Heart right ventricle (tissue), 16 donors: ENCODE results near the gene PXN. TPM values are rescaled to one million over a fixed set of nuclear protein-coding genes. Genes with fewer than 3 reads are reported as not detected.

Experiments
- ATAC-seq, 8 donors: fragments of 200-7000 bp; cut with Tn5 transposase; one replicate each; pipeline ENCODE4 v1.9.1; 2020; ENCODE audit warnings: mild to moderate bottlenecking in 8 of 8, moderate library complexity in 8 of 8, moderate number of reproducible peaks in 1 of 8
- DNase-seq, 2 donors: peaks; one replicate each; pipeline ENCODE4 v3.0.0-alpha.2; 2020
- H3K27ac ChIP-seq, 10 donors: fragments of 200-600 bp; sonication (generic) in 2 of 10; one replicate each; pipeline versions ENCODE4 v1.5.0 to v1.8.0; 2020 to 2022; ENCODE audit warnings: mild to moderate bottlenecking in 3 of 10
- H3K27me3 ChIP-seq, 7 donors: fragments of 200-600 bp; one replicate each; pipeline ENCODE4 v1.8.0; 2021 to 2022; ENCODE audit warnings: mild to moderate bottlenecking in 2 of 7
- H3K36me3 ChIP-seq, 9 donors: fragments of 200-600 bp; sonication (generic) in 1 of 9; one replicate each; pipeline versions ENCODE4 v1.5.0 to v1.8.0; 2020 to 2022; ENCODE audit warnings: mild to moderate bottlenecking in 2 of 9
- H3K4me1 ChIP-seq, 9 donors: fragments of 200-600 bp; sonication (generic) in 1 of 9; one replicate each; pipeline versions ENCODE4 v1.5.0 to v1.8.0; 2020 to 2022; ENCODE audit warnings: mild to moderate bottlenecking in 4 of 9
- H3K4me3 ChIP-seq, 10 donors: fragments of 200-600 bp; sonication (generic) in 2 of 10; one replicate each; pipeline versions ENCODE4 v1.5.0 to v1.8.0; 2020 to 2022; ENCODE audit warnings: mild to moderate bottlenecking in 7 of 10, moderate library complexity in 2 of 10
- H3K9me3 ChIP-seq, 11 donors: fragments of 200-600 bp in 10 of 11; sonication (generic) in 2 of 11; one replicate each; pipeline versions ENCODE4 v1.5.0 to v1.8.0; 2013 to 2022; ENCODE audit warnings: mild to moderate bottlenecking in 2 of 11, control low read depth in 1 of 11, moderate library complexity in 1 of 11
- CTCF ChIP-seq, 9 donors: fragments of 200-600 bp; sonication (generic) in 2 of 9; IDR thresholded peaks; one replicate each; pipeline versions ENCODE4 v1.5.0 to v1.8.0; 2021 to 2022; ENCODE audit warnings: antibody characterized with exemption in 9 of 9, mild to moderate bottlenecking in 5 of 9, moderate library complexity in 1 of 9
- WGBS, 2 donors: extraction: QIAGEN DNeasy Blood & Tissue Kit; methylation state at CpG; one replicate each; pipeline ENCODE4 v1.1.7; 2013; ENCODE audit warnings: inconsistent platforms in 1 of 2; 5-methylcytosine and 5-hydroxymethylcytosine counted together
- intact Hi-C, 10 donors: fragments of 100-400 bp; cut with DNase I; formaldehyde crosslinking; loops; one replicate each; pipeline versions ENCODE4 v1.11.1 to v1.14.2; 2022
- polyA plus RNA-seq, 2 donors: library from polyadenylated mRNA; stranded (reverse); fragments of 200-250 nt; gene quantifications; one replicate each; pipeline ENCODE4 v1.2.3, GENCODE V29; 2013
- total RNA-seq, 10 donors: library from RNA; stranded (reverse); fragmentation: NEBNext Ultra II Directional in 3 of 10; extraction: Animal tissue kit (Norgen Biotek cat#: 25700) in 3 of 10; gene quantifications; one replicate each; pipeline versions ENCODE4 v1.2.1 to v1.2.4, GENCODE V29; 2021 to 2023
- donor health status: Arrhythmogenic right ventricular cardiomyopathy.
- donor health status: ischemic (EF 13 %, LVEDD 7.1; RV severe dilation, severe dysfunction).
- donor health status: healthy with polysubstance abuse.
- donor health status: DM: no; HTN: yes; CAD: no.
- donor health status: DM: no; HTN: no; CAD: no.
- donor health status: ischemic (EF 25% LVEDD 6.9; RV normal size, moderate dysfunction).
- donor health status: ischemic (EF 25% LVEDD 5.7; RV mildly dilated, moderate dysfunction).
- donor health status: healthy.
- donor health status: DM: yes; HTN: yes; CAD: no.
- donor health status: Ischemic cardiomyopathy.
- donor health status: ischemic (EF 35%, LVEDD 5.7; RV mildly dilated, moderate dysfunction).
- donor health status: nonischemic (EF 11% LVEDD 7.7; RV severe dilation, severe dysfunction).
- donor health status: DM: yes; HTN: yes; CAD: no.
- donor health status: PGD.
- donor health status: ischemic (EF 29% LVEDD 5.4; RV normal size, mild dysfunction).
- donor health status: nonischemic (EF 23%, LVEDD 6.1; RV moderate dilation, normal function).

PXN gene
- total and polyA plus RNA-seq, 12 donors: 41.2 to 123 (median 63.3) TPM

GRCh38 chr12:120228291-120229070 is 37.0 kb downstream of the PXN start:
- Histone ChIP-seq H3K27ac (peak overlapping the region in 9 of 10 donors; percentile 50 to 96 (median 93)), H3K36me3 (peaks cover 0 to 34% (median 6%) of the 10 kb centered on the region in 9 donors), H3K4me1 (peaks cover 65 to 99% (median 92%) of the 10 kb centered on the region in 9 donors), H3K9me3 (no peaks in the 10 kb centered on the region), H3K4me3 (peak overlapping the region in 7 of 10 donors; percentile 1 to 28 (median 21)), H3K27me3 (no peaks in the 10 kb centered on the region)
- intact Hi-C loops: loop anchor here in 9 of 10 donors (1.0 to 2.0 kb wide), 5 partner anchors 35 to 63 kb away; partner anchors contain the start of genes PXN (in 6 of the 9) and RNU4-2 (in 1 of the 9)
- TF ChIP-seq CTCF (IDR thresholded peaks at IDR 0.05): peak; percentile 84 to 98 (median 96)
- peak; percentile 60 to 80 (median 72) for ATAC-seq
- 19 to 20% methylated on average over 23 of the region's 23 CpGs for WGBS, 2 donors
- peak; percentile 89 to 90 for DNase-seq

- Histone ChIP-seq H3K9me3 (no peaks in the 10 kb centered on the region), H3K36me3 (peaks cover 0 to 39% (median 10%) of the 10 kb centered on the region in 9 donors), H3K27ac (peak overlapping the region in 8 of 10 donors; percentile 12 to 96 (median 93)), H3K4me3 (peak overlapping the region in 3 of 10 donors; percentile 19 to 25 (median 21)), H3K4me1 (peaks cover 63 to 94% (median 87%) of the 10 kb centered on the region in 9 donors), H3K27me3 (no peaks in the 10 kb centered on the region)
- WGBS, 2 donors: 45 to 68% methylated on average over 3 of the region's 3 CpGs
- intact Hi-C loops: loop anchor here in 6 of 10 donors (1.0 to 2.0 kb wide), 4 partner anchors 37 to 63 kb away; partner anchors contain the start of genes PXN (in 4 of the 6) and RNU4-2 (in 1 of the 6)
- ATAC-seq: no peak
- TF ChIP-seq CTCF (IDR thresholded peaks at IDR 0.05): no peak
- DNase-seq: no peak
These were observed 37.6 kb downstream of the PXN start for GRCh38 chr12:120228041-120228290.

- Histone ChIP-seq H3K27me3 (no peaks in the 10 kb centered on the region), H3K4me3 (no peak overlapping the region), H3K36me3 (peaks cover under 1 to 44% (median 15%) of the 10 kb centered on the region in 9 donors), H3K9me3 (no peaks in the 10 kb centered on the region), H3K4me1 (peaks cover 58 to 88% (median 82%) of the 10 kb centered on the region in 9 donors), H3K27ac (peak overlapping the region in 7 of 10 donors; percentile 12 to 94 (median 93))
- intact Hi-C loops: loop anchor here in 7 of 10 donors (1.0 to 2.0 kb wide), 4 partner anchors 37 to 64 kb away; partner anchors contain the start of genes PXN (in 5 of the 7) and RNU4-2 (in 1 of the 7)
- WGBS, 2 donors: 76 to 80% methylated on average over 8 of the region's 8 CpGs
- DNase-seq (no peak), ATAC-seq (no peak)
- no peak for TF ChIP-seq CTCF (IDR thresholded peaks at IDR 0.05)
These were observed 38.1 kb downstream of the PXN start for GRCh38 chr12:120227233-120228040.
